Measurements from ENCODE around the gene PRKAG1.

- TF ChIP-seq CTCF (conservative IDR thresholded peaks at IDR 0.05; ENCODE audit: low read length) (peak; percentile 60), EZH2phosphoT487 (IDR thresholded peaks at IDR 0.05; ENCODE audit: borderline replicate concordance, low read depth, low read length) (no peak)
Observed at GRCh38 chr12:48973941-48974673, 44.5 kb downstream of the PRKAG1 start.

Measured in OCI-LY7 (cell line).